H9 (cell line): ENCODE measurements around the gene SSBP3. TPM values are rescaled to one million over a fixed set of nuclear protein-coding genes. Genes with fewer than 3 reads are reported as not detected.

Experiments used
- DNase-seq: peaks from one replicate; pipeline ENCODE4 v3.0.0-alpha.2; 2017
- H2AFZ ChIP-seq: one replicate; pipeline ENCODE4 v1.6.1; 2013; ENCODE audit warnings: mild to moderate bottlenecking, low read length, control low read depth, moderate library complexity
- H2AK5ac ChIP-seq: 2 replicates; pipeline ENCODE4 v1.6.1; 2013; ENCODE audit warnings: low read length, control low read depth, mixed read lengths; ENCODE audit not compliant: insufficient read length
- H2BK120ac ChIP-seq: one replicate; pipeline ENCODE4 v1.6.1; 2013; ENCODE audit warnings: low read depth, mild to moderate bottlenecking, low read length, control low read depth, inconsistent platforms; ENCODE audit not compliant: poor library complexity, severe bottlenecking
- H2BK12ac ChIP-seq: 2 replicates; pipeline ENCODE4 v1.6.1; 2013; ENCODE audit warnings: low read length, control low read depth, mixed read lengths, low read depth; ENCODE audit not compliant: insufficient read length
- H2BK15ac ChIP-seq: 2 replicates; pipeline ENCODE4 v1.6.1; 2013; ENCODE audit warnings: low read depth, low read length, control low read depth
- H2BK20ac ChIP-seq: one replicate; pipeline ENCODE4 v1.6.1; 2013; ENCODE audit warnings: low read depth, mild to moderate bottlenecking, low read length, control low read depth, inconsistent platforms; ENCODE audit not compliant: poor library complexity, severe bottlenecking
- H2BK5ac ChIP-seq: 2 replicates; pipeline ENCODE4 v1.6.1; 2013; ENCODE audit warnings: low read length, control low read depth, mixed read lengths; ENCODE audit not compliant: insufficient read length
- H3K14ac ChIP-seq: 2 replicates; pipeline ENCODE4 v1.6.1; 2013; ENCODE audit warnings: low read length, control low read depth; ENCODE audit not compliant: insufficient read depth
- H3K18ac ChIP-seq: 2 replicates; pipeline ENCODE4 v1.6.1; 2013; ENCODE audit warnings: low read depth, mild to moderate bottlenecking, mixed read lengths, low read length, control low read depth; ENCODE audit not compliant: insufficient read length
- H3K23ac ChIP-seq: 2 replicates; pipeline ENCODE4 v1.6.1; 2013; ENCODE audit warnings: low read length, control low read depth, mixed read lengths, low read depth; ENCODE audit not compliant: insufficient read length
- H3K23me2 ChIP-seq: 2 replicates; pipeline ENCODE4 v1.6.1; 2013; ENCODE audit warnings: low read depth, mild to moderate bottlenecking, mixed read lengths, low read length, control low read depth; ENCODE audit not compliant: insufficient read length, poor library complexity, severe bottlenecking
- H3K27ac ChIP-seq: 2 replicates; pipeline ENCODE4 v1.5.1; 2013; ENCODE audit warnings: low read length, control low read depth, mixed read lengths, low read depth; ENCODE audit not compliant: insufficient read length
- H3K27me3 ChIP-seq: 2 replicates; pipeline ENCODE4 v1.6.1; 2013; ENCODE audit warnings: low read length, control low read depth, inconsistent platforms; ENCODE audit not compliant: insufficient read depth
- H3K4ac ChIP-seq: 2 replicates; pipeline ENCODE4 v1.6.1; 2013; ENCODE audit warnings: low read depth, mild to moderate bottlenecking, control low read depth, inconsistent platforms, low read length, moderate library complexity
- H3K4me1 ChIP-seq: 2 replicates; pipeline ENCODE4 v1.6.1; 2013; ENCODE audit warnings: low read length, control low read depth, inconsistent platforms; ENCODE audit not compliant: insufficient read depth
- H3K4me2 ChIP-seq: 2 replicates; pipeline ENCODE4 v1.6.1; 2013; ENCODE audit warnings: low read length, control low read depth, mixed read lengths; ENCODE audit not compliant: insufficient read length, insufficient read depth
- H3K56ac ChIP-seq: 2 replicates; pipeline ENCODE4 v1.6.1; 2013; ENCODE audit warnings: low read depth, mild to moderate bottlenecking, mixed read lengths, low read length, control low read depth; ENCODE audit not compliant: insufficient read length
- H3K79me1 ChIP-seq: 2 replicates; pipeline ENCODE4 v1.6.1; 2013; ENCODE audit warnings: low read depth, mild to moderate bottlenecking, moderate library complexity, low read length, control low read depth, inconsistent platforms; ENCODE audit not compliant: insufficient read depth, poor library complexity, severe bottlenecking
- H3K79me2 ChIP-seq: 2 replicates; pipeline ENCODE4 v1.6.1; 2013; ENCODE audit warnings: low read length, control low read depth, inconsistent platforms; ENCODE audit not compliant: insufficient read depth
- H3K9ac ChIP-seq: 2 replicates; pipeline ENCODE4 v1.6.1; 2013; ENCODE audit warnings: low read length, control low read depth, mixed read lengths; ENCODE audit not compliant: insufficient read length; ENCODE audit errors: extremely low read depth
- H3K9me3 ChIP-seq: one replicate; pipeline ENCODE4 v1.6.1; 2013; ENCODE audit warnings: low read depth, low read length, inconsistent platforms; ENCODE audit not compliant: control insufficient read depth
- H3T11ph ChIP-seq: one replicate; pipeline ENCODE4 v1.6.1; 2013; ENCODE audit warnings: mild to moderate bottlenecking, low read length, control low read depth, inconsistent platforms
- H4K20me1 ChIP-seq: one replicate; pipeline ENCODE4 v1.6.1; 2013; ENCODE audit not compliant: control insufficient read depth, insufficient read length, insufficient read depth
- H4K5ac ChIP-seq: 2 replicates; pipeline ENCODE4 v1.6.1; 2013; ENCODE audit warnings: low read depth, mild to moderate bottlenecking, mixed read lengths, low read length, control low read depth; ENCODE audit not compliant: insufficient read length
- H4K8ac ChIP-seq: replicated peaks from 2 replicates; pipeline ENCODE4 v1.6.1; 2013; ENCODE audit warnings: low read length, control low read depth, mixed read lengths, low read depth; ENCODE audit not compliant: insufficient read length
- H4K91ac ChIP-seq: 2 replicates; pipeline ENCODE4 v1.6.1; 2013; ENCODE audit warnings: low read depth, mild to moderate bottlenecking, moderate library complexity, mixed read lengths, low read length, control low read depth; ENCODE audit not compliant: insufficient read length
- H3K27ac Mint-ChIP-seq, 3 experiments: 2 replicates in 2 of 3; 3 replicates in 1 of 3; pipeline ENCODE4 v1.8.0; 2020 to 2021; ENCODE audit warnings: mixed read lengths in 3 of 3, mild to moderate bottlenecking in 1 of 3, moderate library complexity in 1 of 3
- H3K27me3 Mint-ChIP-seq: 2 replicates; pipeline ENCODE4 v1.8.0; 2021; ENCODE audit warnings: low read depth, mild to moderate bottlenecking, moderate library complexity, mixed read lengths
- H3K36me3 Mint-ChIP-seq, 3 experiments: 2 replicates in 2 of 3; 3 replicates in 1 of 3; pipeline ENCODE4 v1.8.0; 2020 to 2021; ENCODE audit warnings: low read depth in 3 of 3, mixed read lengths in 3 of 3; ENCODE audit not compliant: insufficient read depth in 1 of 3
- H3K4me1 Mint-ChIP-seq, 2 experiments: 2 replicates each; pipeline ENCODE4 v1.8.0; 2020; ENCODE audit warnings: mixed read lengths in 2 of 2
- H3K4me3 Mint-ChIP-seq, 2 experiments: 2 replicates in 1 of 2; 3 replicates in 1 of 2; pipeline ENCODE4 v1.8.0; 2020 to 2021; ENCODE audit warnings: mild to moderate bottlenecking in 2 of 2, mixed read lengths in 2 of 2, moderate library complexity in 1 of 2
- H3K9me3 Mint-ChIP-seq, 2 experiments: 2 replicates in 1 of 2; 3 replicates in 1 of 2; pipeline ENCODE4 v1.8.0; 2020; ENCODE audit warnings: mild to moderate bottlenecking in 2 of 2, mixed read lengths in 2 of 2, moderate library complexity in 1 of 2
- CTCF ChIP-seq: fragments of 200-600 bp; sonication (generic); conservative IDR thresholded peaks from 3 replicates; pipeline ENCODE4 v1.8.0; 2021; ENCODE audit warnings: antibody characterized with exemption, mild to moderate bottlenecking
- WGBS: extraction: QIAGEN DNeasy Blood & Tissue Kit; methylation state at CpG from one replicate; pipeline ENCODE4 v1.1.7; 2013; ENCODE audit warnings: missing lambda C conversion rate, low lambda C conversion rate, mixed read lengths; ENCODE audit not compliant: insufficient read length; ENCODE audit errors: extremely low coverage; 5-methylcytosine and 5-hydroxymethylcytosine counted together
- total RNA-seq: library from RNA; stranded (reverse); gene quantifications from 2 replicates; pipeline ENCODE4 v1.2.1, GENCODE V29; 2021

SSBP3 gene
- total RNA-seq, 1 experiment from 2014 or later, result 126 TPM

- Mint-ChIP-seq H3K4me1 (peaks cover 86 to 89% of the 10 kb centered on the region in 2 experiments), H3K4me3 (peak overlapping the region in 1 of 2 experiments; percentile 32; a peak in 2 of 5 replicates), H3K27ac (peak overlapping the region in 2 of 3 experiments; percentile 91 to 97; a peak in 5 of 7 replicates), H3K36me3 (peaks cover 9 to 29% (median 22%) of the 10 kb centered on the region in 3 experiments), H3K27me3 (no peaks in the 10 kb centered on the region), H3K9me3 (no peaks in the 10 kb centered on the region)
- H3K27ac ChIP-seq, result peak overlapping the region; percentile 0
- no peak overlapping the region for H4K8ac ChIP-seq
- H3T11ph ChIP-seq, result no peak overlapping the region
- no peak overlapping the region for H3K9ac ChIP-seq
- H2BK20ac ChIP-seq, result no peak overlapping the region
- H2AFZ ChIP-seq, result no peak overlapping the region
- no peak overlapping the region for H3K18ac ChIP-seq
- no peak overlapping the region for H3K4me2 ChIP-seq
- H3K4ac ChIP-seq, result no peak overlapping the region
- no peak overlapping the region for H4K5ac ChIP-seq
- H3K23me2 ChIP-seq, result no peaks in the 10 kb centered on the region
- H3K23ac ChIP-seq, result no peak overlapping the region
- no peak overlapping the region for H3K14ac ChIP-seq
- TF ChIP-seq CTCF, result no peak
- H3K9me3 ChIP-seq, result no peaks in the 10 kb centered on the region
- no peak overlapping the region for H2AK5ac ChIP-seq
- no peak overlapping the region for H2BK12ac ChIP-seq
- peaks cover 29% of the 10 kb centered on the region; the same call in 1 of the 2 replicates for H3K79me2 ChIP-seq
- H3K27me3 ChIP-seq, result no peaks in the 10 kb centered on the region
- no peak overlapping the region for H2BK15ac ChIP-seq
- H3K56ac ChIP-seq, result no peak overlapping the region
- H2BK120ac ChIP-seq, result no peak overlapping the region
- peaks cover 36% of the 10 kb centered on the region; the same call in 1 of the 2 replicates for H3K4me1 ChIP-seq
- no CpG with 5 or more reads among the region's 8 CpGs for WGBS
- H2BK5ac ChIP-seq, result no peak overlapping the region
- H4K20me1 ChIP-seq, result no peaks in the 10 kb centered on the region
- H4K91ac ChIP-seq, result no peak overlapping the region
- no peak for DNase-seq
- H3K79me1 ChIP-seq, result peaks cover 4% of the 10 kb centered on the region
Observed at GRCh38 chr1:54377040-54377691, 29.0 kb downstream of the SSBP3 start.
